Retinal pigment epithelial cell (primary cell): ENCODE data around the gene RBM12.

Source experiments
- DNase-seq: peaks from one replicate; pipeline ENCODE4 v3.0.0-alpha.2; 2010; ENCODE audit warnings: low read depth
- H3K4me3 ChIP-seq: 2 replicates; pipeline ENCODE4 v1.5.1; 2011; ENCODE audit warnings: mild to moderate bottlenecking, low read length, control low read depth, moderate library complexity
- TF ChIP-seq, protein P1 (sequence below): conservative IDR thresholded peaks from 2 replicates; pipeline ENCODE4 v1.5.1; 2011; ENCODE audit warnings: low read depth, low read length, control low read depth, inconsistent platforms

Gene RBM12

DNA sequence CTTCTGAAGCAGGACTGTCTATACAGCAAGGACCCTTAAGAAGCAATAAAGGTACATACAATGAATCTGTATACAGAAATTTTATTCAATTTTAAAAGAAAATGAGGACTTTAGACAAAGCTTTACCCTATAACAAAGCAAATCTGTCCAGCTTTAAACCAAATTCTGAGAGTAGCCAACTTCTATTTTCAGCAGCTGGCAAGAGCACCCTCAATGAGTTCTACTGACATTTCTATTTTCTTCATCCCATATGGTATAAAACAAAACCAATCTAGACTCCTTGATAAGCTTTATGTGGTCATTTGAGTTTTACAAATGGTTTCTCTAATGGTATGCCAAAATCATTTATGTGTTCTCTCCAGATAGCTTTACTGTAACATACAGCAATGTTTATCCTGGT lies 12.7 kb downstream of the RBM12 start:
- TF ChIP-seq, protein P1, sequence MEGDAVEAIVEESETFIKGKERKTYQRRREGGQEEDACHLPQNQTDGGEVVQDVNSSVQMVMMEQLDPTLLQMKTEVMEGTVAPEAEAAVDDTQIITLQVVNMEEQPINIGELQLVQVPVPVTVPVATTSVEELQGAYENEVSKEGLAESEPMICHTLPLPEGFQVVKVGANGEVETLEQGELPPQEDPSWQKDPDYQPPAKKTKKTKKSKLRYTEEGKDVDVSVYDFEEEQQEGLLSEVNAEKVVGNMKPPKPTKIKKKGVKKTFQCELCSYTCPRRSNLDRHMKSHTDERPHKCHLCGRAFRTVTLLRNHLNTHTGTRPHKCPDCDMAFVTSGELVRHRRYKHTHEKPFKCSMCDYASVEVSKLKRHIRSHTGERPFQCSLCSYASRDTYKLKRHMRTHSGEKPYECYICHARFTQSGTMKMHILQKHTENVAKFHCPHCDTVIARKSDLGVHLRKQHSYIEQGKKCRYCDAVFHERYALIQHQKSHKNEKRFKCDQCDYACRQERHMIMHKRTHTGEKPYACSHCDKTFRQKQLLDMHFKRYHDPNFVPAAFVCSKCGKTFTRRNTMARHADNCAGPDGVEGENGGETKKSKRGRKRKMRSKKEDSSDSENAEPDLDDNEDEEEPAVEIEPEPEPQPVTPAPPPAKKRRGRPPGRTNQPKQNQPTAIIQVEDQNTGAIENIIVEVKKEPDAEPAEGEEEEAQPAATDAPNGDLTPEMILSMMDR = no peak
- no peak for DNase-seq
- no peak overlapping the region for H3K4me3 ChIP-seq

DNA sequence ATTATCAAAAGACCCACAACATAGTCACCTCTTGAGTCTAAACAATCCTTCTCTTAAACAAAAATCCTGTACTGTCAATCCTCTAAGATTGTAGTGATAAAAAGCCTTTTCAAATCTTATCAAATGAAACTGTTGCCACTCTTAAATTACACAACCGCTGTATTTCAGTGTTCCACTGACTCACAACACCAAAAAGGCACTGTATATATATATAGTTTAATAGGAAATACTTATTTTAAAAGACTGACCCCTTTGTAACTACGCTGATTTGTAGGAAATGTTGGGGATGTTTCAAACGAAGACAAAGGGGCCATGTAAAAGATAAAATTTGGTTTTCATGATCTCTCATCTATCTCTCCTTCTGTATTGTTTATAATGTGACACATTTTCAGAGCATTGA lies 14.1 kb downstream of the RBM12 start:
- TF ChIP-seq, protein P1 = no peak
- H3K4me3 ChIP-seq = no peak overlapping the region
- DNase-seq = no peak

DNA sequence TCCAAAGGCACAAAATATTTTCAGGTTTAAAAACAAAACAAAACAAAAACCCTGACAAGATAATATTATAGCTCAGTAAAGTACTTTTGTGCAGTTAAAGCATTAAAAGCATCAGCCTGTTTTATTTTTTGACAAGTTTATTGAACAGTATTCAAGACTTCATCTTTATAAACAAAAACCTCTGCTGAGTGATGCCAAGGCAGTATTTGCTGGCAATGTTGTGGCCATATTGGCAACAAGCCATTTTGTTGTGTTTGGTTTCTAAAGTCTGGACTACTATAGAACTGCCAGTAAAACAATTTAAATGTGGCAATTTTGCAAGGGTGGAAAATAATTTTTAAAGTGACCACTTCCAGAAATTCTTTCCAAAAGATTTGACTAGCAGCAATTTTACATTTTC lies 15.9 kb downstream of the RBM12 start:
- H3K4me3 ChIP-seq = no peak overlapping the region
- DNase-seq = no peak
- TF ChIP-seq, protein P1 = no peak

- TF ChIP-seq, protein P1 = no peak
- DNase-seq = no peak
- no peak overlapping the region for H3K4me3 ChIP-seq
Measured at GRCh38 chr20:35644806-35645205, 19.9 kb downstream of the RBM12 start.

GRCh38 chr20:35643045-35643444 lies 21.7 kb downstream of the RBM12 start:
- DNase-seq = no peak
- TF ChIP-seq, protein P1 = no peak
- no peak overlapping the region for H3K4me3 ChIP-seq

- TF ChIP-seq, protein P1 = no peak
- DNase-seq = no peak
- no peak overlapping the region for H3K4me3 ChIP-seq
Measured at GRCh38 chr20:35641743-35642142, 23.0 kb downstream of the RBM12 start.

DNA sequence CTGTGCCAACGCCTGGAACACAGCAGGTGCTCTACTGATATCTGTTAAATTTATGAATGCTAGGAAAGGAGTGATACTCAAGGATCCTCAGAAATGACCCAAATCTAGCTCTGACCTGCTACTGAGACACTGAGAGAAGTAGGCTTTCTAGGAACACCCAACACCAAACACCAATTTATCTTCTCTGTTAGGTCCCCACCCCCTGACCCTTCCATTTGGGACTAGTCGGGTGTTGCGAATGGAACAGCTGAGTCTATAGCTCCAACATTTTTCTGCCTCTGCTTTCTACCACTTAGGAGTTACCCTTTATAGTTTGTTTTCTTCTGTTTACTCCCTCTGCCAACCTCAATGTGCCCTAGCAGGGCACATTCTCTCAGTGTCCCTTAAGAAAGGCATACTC lies 24.0 kb downstream of the RBM12 start:
- H3K4me3 ChIP-seq = no peak overlapping the region
- TF ChIP-seq, protein P1 = no peak
- DNase-seq = no peak
